Activated CD8-positive, alpha-beta T cell treated with anti-CD3 and anti-CD28 coated beads for 36 hours (primary cell): ENCODE data around the gene ASCL5. TPM values are rescaled to one million over a fixed set of nuclear protein-coding genes. Genes with fewer than 3 reads are reported as not detected.

Experiments used
- ATAC-seq: fragments of 200-7000 bp; cut with Tn5 transposase; one replicate; pipeline ENCODE4 v1.10.0; 2021; ENCODE audit warnings: mild to moderate bottlenecking, moderate library complexity
- CTCF ChIA-PET: fragments of 350-600 bp; sonication (Branson Sonifier 250); formaldehyde crosslinking; loops from one replicate; lab custom pipeline; 2021; ENCODE audit warnings: antibody characterized with exemption; lab: Charles Lee
- POLR2A ChIA-PET: fragments of 350-600 bp; sonication (Branson Sonifier 250); formaldehyde crosslinking; loops from one replicate; lab custom pipeline; 2021; ENCODE audit warnings: antibody characterized with exemption; lab: Charles Lee
- DNase-seq: peaks from one replicate; pipeline ENCODE4 v3.0.0-alpha.2; 2020
- H3K27ac Mint-ChIP-seq: one replicate; pipeline ENCODE4 v1.8.0; 2021; ENCODE audit warnings: mild to moderate bottlenecking, mixed read lengths
- H3K27me3 Mint-ChIP-seq: one replicate; pipeline ENCODE4 v1.8.0; 2021; ENCODE audit warnings: mixed read lengths
- H3K36me3 Mint-ChIP-seq: one replicate; pipeline ENCODE4 v1.8.0; 2021; ENCODE audit warnings: low read depth, mixed read lengths
- H3K4me1 Mint-ChIP-seq: one replicate; pipeline ENCODE4 v1.8.0; 2021; ENCODE audit warnings: low read depth, mixed read lengths
- H3K4me3 Mint-ChIP-seq: one replicate; pipeline ENCODE4 v1.8.0; 2021; ENCODE audit warnings: mild to moderate bottlenecking, moderate library complexity, mixed read lengths
- H3K9me3 Mint-ChIP-seq: one replicate; pipeline ENCODE4 v1.8.0; 2021; ENCODE audit warnings: mixed read lengths
- CTCF ChIP-seq: fragments of 200-600 bp; IDR thresholded peaks from one replicate; pipeline ENCODE4 v1.8.0; 2022; ENCODE audit warnings: antibody characterized with exemption, mild to moderate bottlenecking
- intact Hi-C: fragments of 100-400 bp; cut with micrococcal nuclease; formaldehyde crosslinking; loops from one replicate; pipeline ENCODE4 v1.10.0; 2022
- total RNA-seq, 2 experiments: library from RNA; stranded (reverse); gene quantifications; one replicate each; pipeline ENCODE4 v1.2.3, GENCODE V29; 2021

Gene ASCL5
- total RNA-seq, 2 experiments from 2014 or later = 0.29 to 0.36 TPM

DNA sequence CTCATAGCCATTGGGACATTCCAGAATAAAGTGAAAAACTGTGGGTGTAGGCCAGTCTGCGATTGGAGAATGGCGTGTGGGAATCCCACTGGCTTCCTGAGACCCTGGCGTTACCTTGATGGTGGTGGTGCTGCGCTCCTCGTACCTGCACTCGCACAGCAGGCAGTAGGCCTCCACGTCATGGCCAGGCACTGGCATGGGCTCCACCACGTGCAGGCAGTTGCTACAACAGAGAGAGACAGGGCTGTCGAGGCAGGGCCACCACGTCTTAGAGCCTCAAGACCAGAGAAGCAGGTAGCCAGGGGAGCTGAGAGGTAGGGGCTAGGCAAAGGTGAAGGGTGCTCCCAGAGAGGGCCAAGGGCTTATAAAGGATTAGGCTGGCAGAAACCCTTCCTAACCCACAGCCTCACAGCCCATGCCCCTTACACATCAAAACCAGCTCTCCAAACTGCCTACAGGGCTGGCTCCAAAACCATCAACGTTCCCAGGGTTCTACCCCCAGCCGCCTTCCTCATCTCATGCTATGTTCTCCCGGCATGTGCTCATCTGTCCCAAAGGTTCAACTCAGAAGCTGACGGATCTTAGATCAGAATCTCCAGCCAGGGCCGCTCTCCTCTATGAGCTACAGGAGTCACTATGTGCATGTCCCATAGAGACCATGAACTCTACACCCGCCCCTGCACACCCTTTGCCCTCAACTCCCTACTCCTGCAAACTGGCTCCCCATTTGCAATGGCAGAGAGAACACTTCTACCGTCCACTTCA is 19.8 kb upstream of the ASCL5 start:
- POLR2A ChIA-PET = interaction anchor here (0.8 kb wide), 1 partner anchor 8 kb away, joined by 3 read pairs; no protein-coding TSS in a partner anchor
- no peak for DNase-seq
- intact Hi-C loops = no loop called here
- ATAC-seq = no peak
- CTCF ChIA-PET = interaction anchor here (1.3 kb wide), 1 partner anchor 32 kb away, joined by 3 read pairs; no protein-coding TSS in a partner anchor
- Mint-ChIP-seq H3K9me3 (no peaks in the 10 kb centered on the region), H3K4me1 (no peaks in the 10 kb centered on the region), H3K4me3 (no peak overlapping the region), H3K36me3 (peaks cover 24% of the 10 kb centered on the region), H3K27ac (no peak overlapping the region), H3K27me3 (no peaks in the 10 kb centered on the region)
- no peak for TF ChIP-seq CTCF

GRCh38 chr1:201145816-201146215 is 18.8 kb upstream of the ASCL5 start:
- Mint-ChIP-seq H3K9me3 (no peaks in the 10 kb centered on the region), H3K36me3 (peaks cover 20% of the 10 kb centered on the region), H3K4me3 (no peak overlapping the region), H3K4me1 (no peaks in the 10 kb centered on the region), H3K27me3 (no peaks in the 10 kb centered on the region), H3K27ac (no peak overlapping the region)
- no peak for ATAC-seq
- CTCF ChIA-PET = no interaction called here
- no peak for TF ChIP-seq CTCF
- no peak for DNase-seq
- intact Hi-C loops = no loop called here
- POLR2A ChIA-PET = interaction anchor here (0.8 kb wide), 1 partner anchor 9 kb away, joined by 3 read pairs; no protein-coding TSS in a partner anchor

GRCh38 chr1:201145132-201145531 is 18.1 kb upstream of the ASCL5 start:
- CTCF ChIA-PET = no interaction called here
- no peak for TF ChIP-seq CTCF

DNA sequence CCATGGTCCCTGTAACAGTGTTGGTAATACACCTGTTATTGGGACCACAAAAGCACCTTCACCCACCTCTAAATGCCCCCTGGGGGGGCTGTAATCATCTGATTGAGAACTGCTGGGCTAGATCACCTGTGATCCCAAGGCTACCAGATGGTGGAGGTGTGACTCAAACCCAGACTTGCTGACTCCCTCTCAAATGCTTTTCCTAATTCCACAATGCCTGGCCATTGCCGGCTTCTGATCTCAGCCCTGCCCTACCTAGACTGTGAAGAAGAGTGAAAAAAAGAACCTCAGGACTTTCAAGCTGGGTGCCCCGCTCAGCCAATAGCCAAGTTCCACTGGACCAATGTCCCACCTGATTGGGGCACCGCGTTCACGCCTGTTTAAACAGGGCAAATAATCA is 17.7 kb upstream of the ASCL5 start:
- Mint-ChIP-seq H3K36me3 (peaks cover 15% of the 10 kb centered on the region), H3K9me3 (no peaks in the 10 kb centered on the region), H3K4me3 (no peak overlapping the region), H3K27me3 (no peaks in the 10 kb centered on the region), H3K27ac (no peak overlapping the region), H3K4me1 (no peaks in the 10 kb centered on the region)
- intact Hi-C loops = no loop called here
- ATAC-seq = no peak
- ChIA-PET CTCF (no interaction called here), POLR2A (no interaction called here)
- DNase-seq = no peak
- no peak for TF ChIP-seq CTCF

More at GRCh38 chr1:201145132-201145531, 18.1 kb upstream of the ASCL5 start:
- Mint-ChIP-seq H3K27me3 (no peaks in the 10 kb centered on the region), H3K27ac (no peak overlapping the region), H3K4me3 (no peak overlapping the region), H3K4me1 (no peaks in the 10 kb centered on the region), H3K9me3 (no peaks in the 10 kb centered on the region), H3K36me3 (peaks cover 17% of the 10 kb centered on the region)
- intact Hi-C loops = no loop called here
- no peak for DNase-seq
- POLR2A ChIA-PET = no interaction called here
- ATAC-seq = no peak
